Activated T-helper 17 cell treated with anti-CD3 and anti-CD28 coated beads, Interleukin-2, amount 50 U/mL, for 72 hours (primary cell): ENCODE data around the gene TULP1. TPM values are rescaled to one million over a fixed set of nuclear protein-coding genes. Genes with fewer than 3 reads are reported as not detected.

Experiments used
- ATAC-seq: fragments of 150-1000 bp; cut with Tn5 transposase; replicated peaks from 2 replicates; pipeline ENCODE4 v1.10.0; 2021; ENCODE audit warnings: mild to moderate bottlenecking, moderate library complexity
- H3K27ac Mint-ChIP-seq: one replicate; pipeline ENCODE4 v1.8.0; 2022; ENCODE audit warnings: mixed read lengths
- H3K27me3 Mint-ChIP-seq: one replicate; pipeline ENCODE4 v1.8.0; 2022; ENCODE audit warnings: mixed read lengths
- H3K36me3 Mint-ChIP-seq: one replicate; pipeline ENCODE4 v1.8.0; 2022; ENCODE audit warnings: low read depth, mild to moderate bottlenecking, mixed read lengths
- H3K4me1 Mint-ChIP-seq: one replicate; pipeline ENCODE4 v1.8.0; 2022; ENCODE audit warnings: mixed read lengths
- H3K4me3 Mint-ChIP-seq: one replicate; pipeline ENCODE4 v1.8.0; 2022; ENCODE audit warnings: mild to moderate bottlenecking, mixed read lengths
- H3K9me3 Mint-ChIP-seq: one replicate; pipeline ENCODE4 v1.8.0; 2022; ENCODE audit warnings: mixed read lengths
- total RNA-seq, 2 donors: library from RNA; stranded (reverse); gene quantifications; one replicate each; pipeline ENCODE4 v1.2.3, GENCODE V29; 2022

TULP1 gene
- total RNA-seq, 2 donors from 2014 or later = not detected

DNA sequence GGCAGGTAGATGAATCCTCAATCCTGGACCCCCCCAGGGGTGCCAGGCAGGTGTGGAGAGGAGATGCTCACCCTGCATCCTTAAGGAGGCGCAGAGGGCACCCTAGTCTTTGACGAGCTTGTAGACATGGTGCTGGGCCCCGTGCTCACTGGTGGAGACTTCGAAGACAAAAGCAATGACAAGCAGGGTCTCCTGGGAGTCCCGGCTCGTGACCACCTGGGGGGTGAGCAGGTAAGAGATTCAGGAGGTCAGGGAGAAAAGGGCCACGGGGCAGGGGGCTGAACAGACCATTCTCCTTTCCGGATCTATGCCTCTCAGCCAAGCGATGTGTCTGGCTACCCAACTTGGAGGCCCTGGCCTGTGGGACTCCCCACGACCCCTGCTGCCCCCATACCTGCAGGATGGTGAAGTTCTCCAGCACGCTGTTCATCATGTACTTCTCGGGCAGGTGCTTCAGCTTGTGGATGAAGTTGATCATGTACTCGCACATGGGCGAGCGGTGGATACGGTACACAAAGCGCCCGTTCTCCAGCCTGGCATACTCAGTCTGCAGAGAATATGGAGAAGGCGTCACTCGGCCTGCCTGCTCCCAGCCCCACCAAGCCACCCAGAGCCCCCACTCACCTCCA is 37.6 kb downstream of the TULP1 start:
- H3K36me3 Mint-ChIP-seq = peaks cover 40% of the 10 kb centered on the region
- peaks cover 11% of the 10 kb centered on the region for H3K4me1 Mint-ChIP-seq
- no peak overlapping the region for H3K4me3 Mint-ChIP-seq
- no peak for ATAC-seq
- H3K27ac Mint-ChIP-seq = no peak overlapping the region
- no peaks in the 10 kb centered on the region for H3K27me3 Mint-ChIP-seq
- no peaks in the 10 kb centered on the region for H3K9me3 Mint-ChIP-seq

- H3K9me3 Mint-ChIP-seq = no peaks in the 10 kb centered on the region
- H3K27me3 Mint-ChIP-seq = no peaks in the 10 kb centered on the region
- H3K36me3 Mint-ChIP-seq = peaks cover 47% of the 10 kb centered on the region
- no peak overlapping the region for H3K4me3 Mint-ChIP-seq
- H3K4me1 Mint-ChIP-seq = peaks cover 11% of the 10 kb centered on the region
- ATAC-seq = peak; percentile 7
- no peak overlapping the region for H3K27ac Mint-ChIP-seq
These were observed 38.4 kb downstream of the TULP1 start for GRCh38 chr6:35474131-35474941.

DNA sequence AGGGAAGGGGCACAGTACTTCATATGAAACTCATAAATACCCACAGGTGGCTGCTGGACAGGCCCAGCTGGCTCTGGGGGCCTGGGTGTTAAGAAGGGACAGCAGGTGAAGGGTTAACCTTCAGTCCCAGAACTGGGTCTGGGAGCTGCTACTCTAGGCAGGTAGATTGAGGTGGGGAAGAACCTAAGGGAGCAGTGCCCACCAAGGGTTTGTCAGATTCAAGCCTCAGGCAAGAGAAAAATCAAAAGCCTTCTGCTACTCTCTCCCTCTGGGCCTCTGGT is 38.9 kb downstream of the TULP1 start:
- ATAC-seq = no peak
- Mint-ChIP-seq H3K9me3 (no peaks in the 10 kb centered on the region), H3K4me3 (no peak overlapping the region), H3K4me1 (peaks cover 11% of the 10 kb centered on the region), H3K36me3 (peaks cover 52% of the 10 kb centered on the region), H3K27ac (no peak overlapping the region), H3K27me3 (no peaks in the 10 kb centered on the region)

DNA sequence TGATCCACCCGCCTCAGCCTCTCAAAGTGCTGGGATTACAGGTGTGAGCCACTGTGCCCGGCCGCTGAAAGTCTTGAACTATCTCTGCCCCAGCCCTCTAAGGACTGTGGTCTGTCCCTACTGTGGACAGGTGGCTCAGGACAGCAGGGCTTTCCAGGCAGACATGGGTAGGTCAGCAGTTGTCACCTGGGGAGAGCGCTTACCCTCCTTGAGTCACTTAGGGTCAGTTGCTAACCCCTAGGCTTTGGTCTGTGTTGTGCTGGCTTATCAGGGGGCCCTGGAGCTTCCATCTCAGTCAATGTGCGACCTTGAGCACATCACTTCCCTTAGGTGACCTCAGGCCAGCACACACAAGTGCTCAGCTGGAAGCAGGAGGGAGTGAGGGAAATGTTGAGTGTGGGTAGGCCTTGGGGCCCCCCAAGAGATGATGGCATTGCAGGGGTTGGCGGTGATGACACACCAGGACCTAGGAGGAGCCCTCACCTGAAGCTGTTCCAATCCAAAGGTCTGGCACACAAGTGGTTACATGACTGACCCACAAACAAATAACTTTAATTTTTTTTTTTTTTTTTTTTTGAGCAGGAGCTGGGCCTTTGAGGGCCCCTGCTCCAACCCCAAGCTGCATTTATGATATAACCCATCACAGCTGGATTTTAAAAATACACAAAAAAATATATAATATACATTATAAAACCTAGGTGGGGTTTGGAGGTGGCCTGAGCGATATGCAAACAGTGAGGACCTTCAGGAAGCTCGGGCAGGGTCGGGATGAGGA is 39.4 kb downstream of the TULP1 start:
- H3K4me1 Mint-ChIP-seq = peaks cover 11% of the 10 kb centered on the region
- H3K4me3 Mint-ChIP-seq = no peak overlapping the region
- peaks cover 58% of the 10 kb centered on the region for H3K36me3 Mint-ChIP-seq
- no peaks in the 10 kb centered on the region for H3K9me3 Mint-ChIP-seq
- no peak for ATAC-seq
- H3K27me3 Mint-ChIP-seq = no peaks in the 10 kb centered on the region
- no peak overlapping the region for H3K27ac Mint-ChIP-seq

- Mint-ChIP-seq H3K27me3 (no peaks in the 10 kb centered on the region), H3K4me3 (peak overlapping the region; percentile 99), H3K27ac (peak overlapping the region; percentile 98), H3K36me3 (peaks cover 71% of the 10 kb centered on the region), H3K9me3 (no peaks in the 10 kb centered on the region), H3K4me1 (peaks cover 17% of the 10 kb centered on the region)
- ATAC-seq = no peak
These were observed 40.8 kb downstream of the TULP1 start for GRCh38 chr6:35471836-35472345.

- H3K9me3 Mint-ChIP-seq = no peaks in the 10 kb centered on the region
These were observed 42.0 kb downstream of the TULP1 start for GRCh38 chr6:35470663-35471120.

GRCh38 chr6:35469751-35470662 is 42.7 kb downstream of the TULP1 start:
- Mint-ChIP-seq H3K9me3 (no peaks in the 10 kb centered on the region), H3K27ac (peak overlapping the region; percentile 98), H3K36me3 (peaks cover 82% of the 10 kb centered on the region), H3K4me1 (peaks cover 17% of the 10 kb centered on the region), H3K4me3 (peak overlapping the region; percentile 99), H3K27me3 (no peaks in the 10 kb centered on the region)
- ATAC-seq = no peak

More at GRCh38 chr6:35470663-35471120, 42.0 kb downstream of the TULP1 start:
- peak overlapping the region; percentile 98 for H3K27ac Mint-ChIP-seq
- H3K36me3 Mint-ChIP-seq = peaks cover 82% of the 10 kb centered on the region
- no peaks in the 10 kb centered on the region for H3K27me3 Mint-ChIP-seq
- H3K4me1 Mint-ChIP-seq = peaks cover 17% of the 10 kb centered on the region
- peak overlapping the region; percentile 99 for H3K4me3 Mint-ChIP-seq
- no peak for ATAC-seq

- Mint-ChIP-seq H3K4me3 (peak overlapping the region; percentile 99), H3K9me3 (no peaks in the 10 kb centered on the region), H3K27me3 (no peaks in the 10 kb centered on the region), H3K27ac (peak overlapping the region; percentile 98), H3K36me3 (peaks cover 89% of the 10 kb centered on the region), H3K4me1 (peaks cover 17% of the 10 kb centered on the region)
- no peak for ATAC-seq
These were observed 43.5 kb downstream of the TULP1 start for GRCh38 chr6:35468980-35469750.

GRCh38 chr6:35468181-35468979 is 44.3 kb downstream of the TULP1 start, which contains the start of gene RPL10A:
Gene RPL10A, plus strand, starts transcription at chr6:35468401. Its CDS starts 34 bp downstream, at chr6:35468435.
- H3K4me1 Mint-ChIP-seq = peaks cover 17% of the 10 kb centered on the region

DNA sequence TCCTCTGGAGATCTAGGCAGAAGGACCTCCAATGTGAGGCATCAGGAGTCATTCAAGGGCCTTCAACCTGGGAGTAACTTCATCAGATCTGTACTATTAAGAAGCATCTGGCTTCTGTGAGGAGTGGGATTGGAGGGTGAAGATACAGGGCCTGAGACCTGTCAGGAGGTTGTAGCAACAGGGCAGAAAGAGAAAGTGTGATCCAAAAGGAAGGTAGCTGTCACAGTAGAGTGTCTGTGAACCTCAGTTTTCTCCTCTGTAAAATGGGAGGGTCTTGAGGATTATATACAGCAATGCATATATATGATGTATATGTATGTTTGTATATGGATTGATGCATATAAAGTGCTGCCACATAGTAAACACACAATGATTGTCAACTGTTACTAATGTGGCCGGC is 47.0 kb downstream of the TULP1 start:
- ATAC-seq = no peak
- Mint-ChIP-seq H3K27me3 (no peaks in the 10 kb centered on the region), H3K27ac (no peak overlapping the region)

More at GRCh38 chr6:35468181-35468979, 44.3 kb downstream of the TULP1 start, which contains the start of gene RPL10A:
- peak; percentile 93 for ATAC-seq
- no peaks in the 10 kb centered on the region for H3K27me3 Mint-ChIP-seq
- peaks cover 90% of the 10 kb centered on the region for H3K36me3 Mint-ChIP-seq
- H3K9me3 Mint-ChIP-seq = no peaks in the 10 kb centered on the region
- H3K27ac Mint-ChIP-seq = peak within 1 kb of the TSS; percentile 98
- peak within 1 kb of the TSS; percentile 99 for H3K4me3 Mint-ChIP-seq

GRCh38 chr6:35463292-35463691 is 49.4 kb downstream of the TULP1 start:
- H3K27me3 Mint-ChIP-seq = no peaks in the 10 kb centered on the region
- no peak overlapping the region for H3K4me3 Mint-ChIP-seq
- peaks cover 80% of the 10 kb centered on the region for H3K36me3 Mint-ChIP-seq
- no peak overlapping the region for H3K27ac Mint-ChIP-seq
- H3K9me3 Mint-ChIP-seq = no peaks in the 10 kb centered on the region
- ATAC-seq = no peak
- H3K4me1 Mint-ChIP-seq = peaks cover 6% of the 10 kb centered on the region

More for the DNA sequence above, 47.0 kb downstream of the TULP1 start:
- H3K36me3 Mint-ChIP-seq = peaks cover 84% of the 10 kb centered on the region
- peaks cover 9% of the 10 kb centered on the region for H3K4me1 Mint-ChIP-seq
- H3K4me3 Mint-ChIP-seq = no peak overlapping the region
- H3K9me3 Mint-ChIP-seq = no peaks in the 10 kb centered on the region

DNA sequence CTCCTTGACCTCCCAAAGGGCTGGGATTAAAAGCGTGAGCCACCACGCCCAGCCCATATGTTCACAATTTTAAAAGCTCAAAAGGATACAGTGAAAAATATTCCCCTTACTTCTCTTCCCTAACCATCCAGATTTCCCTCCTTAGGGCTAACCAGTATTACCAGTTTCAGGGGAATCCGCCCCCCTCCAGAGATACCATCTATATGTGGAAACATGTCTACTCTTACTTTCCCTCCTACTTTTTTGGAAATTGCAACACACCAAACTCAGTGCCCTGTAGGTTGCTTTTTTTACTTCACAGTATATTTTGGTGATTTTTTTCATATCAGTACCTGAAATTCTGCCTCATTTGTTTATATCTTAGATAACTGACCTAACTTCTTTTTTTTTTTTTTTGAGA is 51.4 kb downstream of the TULP1 start:
- peaks cover 77% of the 10 kb centered on the region for H3K36me3 Mint-ChIP-seq
- no peak for ATAC-seq
- H3K9me3 Mint-ChIP-seq = no peaks in the 10 kb centered on the region
- no peaks in the 10 kb centered on the region for H3K4me1 Mint-ChIP-seq
- no peak overlapping the region for H3K27ac Mint-ChIP-seq
- H3K4me3 Mint-ChIP-seq = no peak overlapping the region
- H3K27me3 Mint-ChIP-seq = no peaks in the 10 kb centered on the region
